NCI-H187 treated with DMSO at 0.1 percent for 48 hours (cell line): ENCODE data around the gene ASTN2.

ENCODE experiments used
- DNase-seq: peaks from one replicate; lab custom pipeline; 2025; lab: John Stamatoyannopoulos, UW

The ASTN2 gene

DNA sequence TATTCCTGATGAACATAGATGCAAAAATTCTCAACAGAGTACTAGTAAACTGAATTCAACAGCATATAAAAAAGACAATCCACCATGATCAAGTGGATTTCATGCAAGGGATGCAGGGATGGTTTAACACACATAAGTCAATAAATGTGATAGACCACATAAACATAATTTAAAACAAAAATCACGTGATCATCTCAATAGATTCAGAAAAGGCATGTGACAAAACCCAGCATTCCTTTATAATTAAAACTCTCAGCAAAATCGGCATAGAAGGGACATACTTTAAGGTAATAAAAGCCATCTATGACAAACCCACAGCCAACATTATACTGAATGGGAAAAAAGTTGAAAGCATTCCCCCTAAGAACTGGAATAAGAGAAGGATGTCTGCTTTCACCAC is 894.6 kb downstream of the ASTN2 start:
- DNase-seq, result no peak

DNA sequence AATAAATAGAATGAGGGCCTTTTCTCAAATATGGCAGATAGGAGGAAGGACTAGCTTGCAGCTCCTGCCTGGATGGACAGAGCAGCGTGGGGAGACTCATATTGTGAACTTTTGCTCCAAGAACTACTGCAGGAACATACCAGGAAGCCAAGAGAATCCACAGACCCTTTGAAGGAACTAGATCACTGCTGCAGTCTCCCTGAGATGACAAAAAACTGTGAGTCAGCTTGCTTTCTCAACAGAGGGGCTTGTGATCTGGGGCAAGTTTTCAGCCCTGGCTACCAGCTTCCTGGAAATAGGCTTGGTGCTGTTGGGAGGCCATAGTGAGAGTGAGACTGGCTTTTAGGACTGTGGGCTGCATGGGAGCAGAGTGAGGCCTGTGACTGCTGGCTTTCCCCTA is 898.4 kb downstream of the ASTN2 start:
- no peak for DNase-seq

DNA sequence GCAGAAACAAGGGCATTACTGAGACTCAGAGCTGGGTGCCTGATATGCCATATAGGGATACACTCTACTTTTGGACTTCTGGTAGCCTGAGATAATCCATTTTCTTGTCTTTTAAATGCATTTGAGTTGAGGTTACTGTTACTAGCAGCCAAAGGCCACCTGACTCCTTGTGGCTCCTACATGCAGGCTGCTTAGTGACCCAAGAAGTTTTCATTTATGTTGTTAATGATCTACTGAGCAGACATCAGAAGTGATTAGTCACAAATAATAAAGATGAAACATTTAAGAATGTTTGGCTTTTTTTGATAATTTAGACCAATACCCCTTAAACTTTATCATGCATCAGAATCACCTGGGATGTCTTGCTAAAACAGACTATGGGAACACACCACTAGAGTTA is 899.3 kb downstream of the ASTN2 start:
- DNase-seq, result no peak

GRCh38 chr9:116506685-116507084 is 908.2 kb downstream of the ASTN2 start:
- DNase-seq, result no peak

DNA sequence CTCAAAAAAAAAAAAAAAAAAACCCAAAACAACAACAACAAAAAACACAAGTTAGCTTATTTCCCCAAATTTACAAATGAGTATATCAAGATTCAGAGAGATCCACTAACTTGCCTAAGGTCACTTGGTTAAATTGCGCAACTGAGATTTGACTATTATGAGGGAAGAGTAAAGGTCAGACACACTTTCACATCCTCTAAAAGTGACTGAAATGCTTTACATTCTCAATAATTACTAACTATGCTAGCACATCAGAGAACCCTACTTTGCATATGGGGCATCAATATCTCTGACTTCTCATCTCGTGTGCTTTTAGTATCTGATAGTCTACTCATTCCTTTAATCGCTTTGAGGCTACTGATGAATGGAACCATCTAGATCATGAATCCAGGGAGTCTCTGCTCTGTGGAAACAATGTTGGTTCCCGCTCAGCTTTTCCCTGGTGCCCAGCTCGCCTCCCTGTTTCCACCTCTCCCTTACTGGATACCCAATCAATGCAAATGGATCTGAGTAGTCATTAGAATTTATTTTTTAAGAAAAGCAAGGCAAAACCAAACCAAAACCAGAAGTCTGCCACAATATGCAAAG is 909.9 kb downstream of the ASTN2 start:
- DNase-seq, result no peak

DNA sequence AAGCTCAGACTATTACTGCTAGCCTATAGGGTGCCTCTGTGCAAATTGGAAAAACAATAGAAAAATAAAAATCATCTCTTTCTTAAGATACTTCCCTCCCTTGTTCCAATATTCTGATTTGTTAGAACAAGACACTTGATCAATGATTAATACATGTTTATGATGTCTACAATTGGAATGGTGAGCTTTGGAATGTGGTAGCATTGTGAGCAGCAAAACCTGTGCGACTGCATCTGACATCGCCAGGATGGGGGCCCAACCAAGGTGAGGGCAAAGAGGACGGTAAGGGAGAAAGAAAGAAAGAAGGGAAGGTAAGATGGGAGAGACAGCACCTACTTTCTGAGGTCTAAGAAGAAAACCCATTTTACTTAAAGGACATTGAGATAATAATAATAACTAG is 910.8 kb downstream of the ASTN2 start:
- DNase-seq, result no peak

DNA sequence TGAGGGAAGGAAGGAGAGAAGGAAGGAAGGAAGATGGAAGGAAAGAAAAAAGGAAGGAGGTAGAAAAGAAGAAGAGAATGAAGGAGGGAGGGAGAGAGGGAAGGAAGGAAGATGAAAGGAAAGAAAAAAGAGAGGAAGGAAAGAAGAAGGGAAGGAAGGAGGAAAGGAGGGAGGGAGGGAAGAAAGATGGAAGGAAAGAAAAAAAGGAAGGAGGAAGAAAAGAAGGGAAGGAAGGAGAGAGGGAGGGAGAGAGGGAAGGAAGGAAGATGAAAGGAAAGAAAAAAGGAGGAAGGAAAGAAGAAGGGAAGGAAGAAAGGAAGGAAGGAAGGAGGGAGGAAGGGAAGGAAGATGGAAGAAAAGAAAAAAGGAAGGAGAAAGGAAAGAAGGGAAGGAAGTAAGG is 912.1 kb downstream of the ASTN2 start:
- no peak for DNase-seq

GRCh38 chr9:116501871-116502270 is 913.0 kb downstream of the ASTN2 start:
- DNase-seq, result no peak

GRCh38 chr9:116499986-116500871 is 914.6 kb downstream of the ASTN2 start:
- DNase-seq, result no peak

DNA sequence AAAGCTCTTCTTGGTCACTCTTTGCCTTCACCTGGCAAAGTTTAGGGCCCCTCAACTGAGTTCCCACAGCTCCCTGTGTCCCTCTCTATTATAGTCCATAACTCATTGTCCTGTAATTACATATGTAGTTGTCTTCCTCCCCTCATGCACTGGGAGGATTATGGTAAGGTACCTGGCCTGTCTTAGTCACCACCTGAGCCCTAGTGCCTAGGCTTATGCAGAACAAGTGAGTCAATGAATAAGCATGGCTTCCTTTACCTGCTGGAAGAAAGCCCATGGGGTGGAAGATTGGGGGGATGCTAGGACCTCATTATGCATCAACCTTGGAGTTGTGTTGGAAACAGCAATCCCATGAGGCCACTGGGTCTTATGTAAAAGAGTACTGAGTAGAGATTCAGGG is 915.4 kb downstream of the ASTN2 start:
- no peak for DNase-seq

DNA sequence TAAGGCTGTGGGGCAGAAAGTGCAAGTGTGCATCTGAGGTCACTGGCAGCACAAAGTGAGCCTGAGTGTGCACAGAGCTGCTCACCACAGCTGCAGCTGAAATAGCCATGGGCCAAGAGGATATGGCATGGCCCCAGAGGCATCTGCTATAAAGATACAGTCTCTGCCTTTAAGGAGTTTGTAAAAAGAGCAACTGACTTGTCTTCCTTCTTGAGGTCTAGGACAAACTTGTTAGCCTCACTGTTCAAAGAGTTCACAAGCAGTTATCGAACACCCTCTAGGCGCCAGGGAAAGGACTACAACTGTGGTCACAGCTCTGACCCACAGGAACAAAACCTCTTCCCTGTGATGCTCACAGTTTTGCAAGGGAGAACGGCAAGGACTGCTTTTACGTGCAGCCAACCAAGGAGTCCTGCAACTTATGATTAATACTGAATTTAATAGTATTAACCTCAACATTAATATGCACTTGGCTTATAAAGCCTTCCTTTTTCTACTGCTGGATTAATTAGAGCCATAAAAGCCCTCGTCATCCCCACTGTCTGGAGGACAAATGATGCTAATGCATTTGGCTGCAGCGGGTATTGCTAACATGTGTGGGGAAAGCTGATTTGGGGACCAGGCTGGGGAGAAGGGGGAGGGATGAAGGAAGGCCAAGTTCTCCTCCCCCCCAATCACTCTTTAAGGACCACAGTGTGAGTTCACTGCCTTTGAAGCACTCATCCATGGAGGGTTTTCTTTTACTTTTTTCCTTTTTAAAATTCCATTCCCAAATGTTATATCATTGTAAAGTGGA is 917.6 kb downstream of the ASTN2 start:
- no peak for DNase-seq

DNA sequence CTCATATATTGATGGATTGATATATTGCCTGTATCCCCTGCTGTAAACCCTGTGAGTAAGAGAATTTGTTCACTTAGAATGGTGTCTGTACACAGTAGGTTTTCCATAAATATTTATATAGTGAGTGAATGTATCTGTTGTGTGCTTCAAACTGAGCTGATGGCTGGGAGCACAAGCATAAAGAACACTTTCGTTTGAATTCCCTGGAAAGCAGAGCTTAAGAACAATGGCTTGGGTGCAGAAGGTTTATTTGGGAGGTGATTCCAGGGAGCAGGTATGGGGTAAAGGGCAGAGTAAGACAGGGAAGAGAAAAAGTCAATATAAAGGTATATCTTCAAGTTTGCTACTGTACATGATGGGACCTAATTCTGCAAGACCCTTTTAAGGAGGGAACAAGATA is 918.7 kb downstream of the ASTN2 start:
- no peak for DNase-seq

GRCh38 chr9:116495725-116496124 is 919.1 kb downstream of the ASTN2 start:
- no peak for DNase-seq

DNA sequence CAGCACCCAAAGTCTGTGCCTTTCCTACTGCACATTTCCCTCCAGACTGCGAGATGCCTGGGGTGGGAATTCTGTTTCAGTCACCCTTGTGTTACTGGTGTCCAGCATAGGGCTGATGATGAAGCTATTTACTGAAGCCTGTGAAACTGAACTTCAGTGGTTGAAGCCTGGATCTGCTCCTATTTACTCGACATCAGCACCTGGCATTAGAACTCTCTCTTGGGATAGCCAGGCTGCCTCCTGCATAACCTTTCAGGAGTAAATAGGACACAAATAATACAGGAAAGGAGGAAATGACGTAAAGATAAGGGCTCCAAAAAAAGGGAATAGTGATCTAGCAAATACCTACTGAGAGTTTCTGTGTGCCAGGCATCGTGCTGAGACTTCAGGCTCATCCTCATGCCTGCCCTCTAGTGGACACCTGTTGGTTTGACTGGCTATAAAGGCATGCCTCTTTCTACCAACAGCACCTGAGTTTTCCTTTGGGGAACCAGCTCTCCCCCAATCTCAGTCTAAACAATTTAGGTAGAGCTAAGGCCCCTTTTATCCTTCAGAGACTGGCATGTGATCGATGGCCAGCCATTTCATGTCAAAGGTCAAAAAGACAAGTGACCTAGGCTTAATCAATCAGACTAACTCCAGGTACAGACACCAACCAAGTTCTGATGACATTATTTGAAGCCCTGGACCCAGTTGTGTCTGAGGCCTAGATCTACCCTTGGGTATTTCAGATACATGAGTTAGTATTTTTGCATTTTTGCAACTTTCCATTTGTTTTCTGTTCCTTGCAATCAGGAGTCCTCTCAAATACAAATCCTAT is 919.8 kb downstream of the ASTN2 start:
- DNase-seq, result no peak

DNA sequence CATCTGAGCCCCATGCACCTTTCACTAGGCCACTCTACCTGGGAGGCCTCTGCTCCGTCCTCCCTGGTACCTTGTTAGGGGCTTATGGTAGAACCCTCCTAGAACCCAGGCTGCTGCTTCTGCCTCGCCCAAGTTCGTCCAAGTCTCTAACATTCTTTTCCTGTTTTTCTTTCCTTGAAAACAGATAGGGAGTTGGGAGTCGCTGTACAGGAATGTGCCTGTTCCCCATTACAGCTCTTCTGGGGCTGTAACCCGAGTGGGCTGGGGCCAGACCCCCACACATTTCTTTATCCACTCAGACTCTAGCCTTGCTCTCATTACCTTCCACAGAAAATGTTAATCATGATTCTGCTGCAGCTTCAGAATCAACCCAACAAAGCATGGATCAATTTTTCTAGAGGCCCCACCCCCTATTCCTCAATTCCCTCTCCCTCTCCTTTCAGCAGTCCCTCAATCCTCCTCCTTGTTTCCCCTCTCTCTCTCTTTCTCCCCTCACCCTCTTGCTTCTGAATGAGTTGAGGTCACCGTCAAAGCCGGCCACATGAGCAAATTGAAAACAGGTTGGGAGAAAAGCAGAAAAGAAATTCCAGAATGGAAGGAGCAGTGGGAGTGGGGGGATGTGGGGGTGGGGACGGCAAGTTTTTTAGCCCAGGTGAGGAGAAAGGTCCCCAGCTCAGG is 921.5 kb downstream of the ASTN2 start:
- no peak for DNase-seq

GRCh38 chr9:116491659-116492058 is 923.2 kb downstream of the ASTN2 start:
- no peak for DNase-seq

GRCh38 chr9:116491219-116491618 is 923.6 kb downstream of the ASTN2 start:
- DNase-seq, result no peak

DNA sequence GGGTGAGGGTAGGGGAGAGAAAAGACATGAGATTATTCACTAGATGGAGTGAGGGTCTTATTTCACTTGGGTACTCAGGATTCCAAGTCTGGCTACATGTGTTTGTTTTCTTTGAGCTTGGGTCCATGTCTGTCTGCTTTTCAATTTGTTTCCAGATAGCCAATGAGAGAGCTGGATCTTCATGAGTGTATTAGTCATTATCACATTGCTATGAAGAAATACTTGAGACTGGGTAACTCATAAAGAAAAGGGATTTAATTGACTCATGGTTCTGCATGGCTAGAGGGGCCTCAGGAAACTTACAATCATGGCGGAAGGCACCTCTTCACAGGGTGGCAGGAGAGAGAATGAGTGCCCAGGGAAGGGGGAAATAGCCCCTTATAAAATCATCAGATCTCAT is 924.5 kb downstream of the ASTN2 start:
- no peak for DNase-seq

DNA sequence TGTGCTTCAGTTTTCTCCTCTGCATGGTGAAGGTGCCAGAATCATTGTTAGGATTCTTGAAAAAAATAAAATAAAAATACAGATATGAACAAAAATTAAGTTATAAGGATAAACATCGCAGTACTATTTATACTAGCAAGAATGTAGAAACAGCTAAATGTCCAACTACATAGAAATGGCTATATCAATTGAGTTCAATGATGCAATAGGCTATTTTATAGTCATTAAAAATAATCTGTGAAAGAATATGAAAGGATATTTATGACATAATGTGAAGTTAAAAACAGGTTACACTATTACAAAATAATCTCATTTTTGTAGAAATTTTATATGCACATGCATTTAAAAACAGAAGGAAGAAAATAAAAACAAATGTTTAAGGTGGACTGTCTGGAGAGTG is 926.5 kb downstream of the ASTN2 start:
- DNase-seq, result no peak

- no peak for DNase-seq
Measured at GRCh38 chr9:116484492-116485061, 930.3 kb downstream of the ASTN2 start.
